ENCODE results near the gene SCN4A.

Gene SCN4A

GRCh38 chr17:64001763-64002529, 29.2 kb upstream of the SCN4A start:
- no peak for DNase-seq (ENCODE audit: low read depth in 2 of 2)

- DNase-seq (ENCODE audit: low read depth in 2 of 2) = no peak
Measured at GRCh38 chr17:64001091-64001579, 28.4 kb upstream of the SCN4A start.

DNA sequence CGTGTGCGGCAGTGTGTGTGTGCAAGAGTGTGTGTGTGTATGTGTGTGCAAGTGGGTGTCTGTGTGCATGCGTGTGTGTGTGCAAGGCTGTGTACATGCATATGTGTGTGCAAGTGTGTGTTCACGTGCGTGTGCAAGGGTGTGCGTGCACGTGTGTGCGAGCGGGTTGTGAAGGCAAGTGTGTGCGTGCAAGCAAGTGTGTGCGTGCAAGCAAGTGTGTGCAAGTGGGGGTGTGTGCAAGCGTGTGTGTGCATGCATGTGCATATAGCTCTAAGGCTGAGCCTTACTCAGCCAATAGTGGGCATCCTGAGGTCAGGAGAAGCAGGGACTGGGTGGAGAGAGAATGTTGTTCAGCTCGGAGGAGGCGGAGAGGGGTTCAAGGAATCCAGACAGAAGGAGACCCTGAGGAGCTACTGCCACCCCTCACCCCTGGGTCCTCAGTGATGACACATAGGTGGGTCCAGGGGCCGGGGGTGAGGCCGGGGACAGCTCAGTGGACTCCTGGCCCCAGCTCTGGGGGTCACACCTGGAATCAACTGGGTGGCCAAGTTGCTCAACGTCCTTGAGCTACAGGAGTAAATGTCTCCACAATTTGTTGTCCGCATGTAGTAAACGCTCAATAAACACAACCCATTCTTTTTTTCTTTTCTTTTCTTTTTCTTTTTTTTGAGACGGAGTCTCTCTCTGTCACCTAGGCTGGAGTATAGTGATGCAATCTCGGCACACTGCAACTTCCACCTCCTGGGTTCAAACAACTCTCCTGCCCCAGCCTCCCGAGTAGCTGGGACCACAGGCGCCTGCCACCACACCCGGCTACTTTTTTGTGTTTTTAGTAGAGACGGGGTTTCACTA, 27.2 kb upstream of the SCN4A start:
- no peak for DNase-seq (ENCODE audit: low read depth in 2 of 2)

- DNase-seq (ENCODE audit: low read depth in 2 of 2) = no peak
Measured at GRCh38 chr17:63998721-63999679, 26.3 kb upstream of the SCN4A start.

DNA sequence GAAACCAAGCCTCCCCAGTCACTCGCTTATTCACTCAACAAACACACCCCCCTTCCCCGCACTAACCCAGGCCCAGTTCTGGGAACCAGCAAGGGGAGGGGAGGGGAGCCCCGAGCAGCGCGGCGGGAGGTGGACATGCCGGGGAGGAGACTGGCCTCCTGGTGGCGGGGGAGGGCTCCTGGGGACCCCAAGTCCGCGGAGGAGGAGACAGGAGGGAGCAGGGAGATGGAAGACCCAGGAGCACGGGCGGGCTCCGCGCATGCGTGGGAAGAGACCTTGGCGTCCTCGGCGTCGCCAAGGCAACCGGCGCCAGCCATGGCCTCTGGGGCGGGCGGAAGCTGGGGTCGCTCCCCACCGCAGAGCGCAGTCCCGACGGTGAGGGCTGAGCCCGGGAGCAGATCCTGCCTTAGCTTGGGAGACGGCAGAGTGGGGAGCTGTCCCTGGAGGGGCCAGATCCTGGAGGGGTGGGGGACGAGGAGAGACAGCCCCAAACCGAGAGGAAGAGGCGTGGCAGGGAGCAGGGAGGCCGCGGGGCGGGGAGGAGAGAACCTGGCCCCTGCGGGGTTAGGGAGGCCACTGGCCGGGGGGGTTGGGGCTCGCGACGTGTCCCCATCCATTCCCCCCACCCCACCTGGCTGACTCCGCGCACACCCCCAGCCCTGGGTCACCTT, 25.5 kb upstream of the SCN4A start, which contains the start of gene PRR29:
TSS of gene PRR29 (plus strand) at position 302 of the 671 bp plus-strand sequence. CDS start at position 316, 14 bp downstream.
- peak in 1 of 2 donors; percentile 68 for DNase-seq (ENCODE audit: low read depth in 2 of 2)

DNA sequence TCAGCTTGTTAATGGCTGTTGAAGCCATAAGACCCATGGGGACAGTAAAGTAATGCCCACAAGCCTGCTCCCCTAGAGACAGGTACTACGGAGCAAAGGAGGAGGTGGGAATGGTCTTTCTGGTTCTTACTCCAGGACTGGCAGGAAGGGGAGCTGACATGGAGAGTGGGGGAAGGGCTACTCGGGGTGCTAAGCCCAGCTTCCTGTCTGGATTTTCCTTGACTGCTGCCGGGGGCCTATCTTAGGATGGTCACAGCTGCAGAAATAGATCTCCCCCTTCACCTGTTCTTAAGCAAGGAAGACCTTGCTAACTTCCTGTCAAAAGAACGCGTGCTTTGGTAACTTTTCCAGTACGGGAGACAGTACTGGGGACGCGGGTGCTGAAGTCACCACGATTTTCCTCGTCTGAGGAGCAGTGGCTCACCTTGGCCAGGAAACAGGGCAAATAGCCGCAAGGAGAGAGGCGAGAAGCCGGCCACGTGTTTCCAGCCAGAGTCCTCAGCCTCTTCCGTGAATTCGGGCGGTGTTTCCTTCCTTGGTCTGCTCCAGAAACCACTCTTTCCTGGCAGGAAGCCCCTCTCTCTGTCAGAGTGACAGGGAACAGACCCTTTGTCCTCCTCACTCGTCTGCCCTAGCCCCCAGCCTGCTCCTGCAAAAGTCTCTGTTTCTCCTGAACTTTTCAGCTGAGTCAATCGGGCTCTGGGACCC, 24.8 kb upstream of the SCN4A start:
- DNase-seq (ENCODE audit: low read depth in 2 of 2) = no peak

DNA sequence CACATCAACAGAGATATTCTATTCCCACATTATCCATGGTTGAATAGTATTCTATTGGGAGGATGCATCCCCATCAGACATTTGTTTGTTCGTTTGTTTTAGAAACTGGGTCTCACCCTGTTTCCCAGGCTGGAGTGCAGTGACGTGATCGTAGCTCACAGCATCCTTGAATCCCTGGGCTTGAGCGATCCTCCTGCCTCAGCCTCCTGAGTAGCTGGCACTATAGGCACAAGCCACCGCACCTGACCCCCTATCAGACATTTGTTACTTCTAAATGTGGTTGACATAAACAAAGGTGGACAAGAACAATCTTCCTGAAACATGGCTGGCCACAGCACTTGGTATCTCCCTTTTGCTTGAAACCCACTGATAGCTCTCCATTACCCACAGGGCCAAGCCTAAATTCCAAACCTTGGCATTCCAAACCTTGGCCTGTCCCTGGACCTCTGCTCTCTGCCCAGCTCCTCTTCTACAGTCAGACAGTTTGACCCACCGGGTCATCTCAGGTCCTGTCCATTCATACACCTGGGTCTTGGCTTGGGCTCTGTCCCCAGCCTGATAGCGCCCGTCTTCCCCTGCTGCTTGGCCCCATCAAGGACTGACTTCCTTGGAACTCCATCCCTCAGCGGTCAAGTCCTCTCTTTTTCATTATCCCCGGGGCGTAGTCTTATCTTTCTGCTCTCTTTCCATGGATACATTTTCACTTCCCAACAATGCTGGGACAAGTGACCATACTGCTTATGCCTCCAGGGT, 23.9 kb upstream of the SCN4A start:
- no peak for DNase-seq (ENCODE audit: low read depth in 2 of 2)

DNA sequence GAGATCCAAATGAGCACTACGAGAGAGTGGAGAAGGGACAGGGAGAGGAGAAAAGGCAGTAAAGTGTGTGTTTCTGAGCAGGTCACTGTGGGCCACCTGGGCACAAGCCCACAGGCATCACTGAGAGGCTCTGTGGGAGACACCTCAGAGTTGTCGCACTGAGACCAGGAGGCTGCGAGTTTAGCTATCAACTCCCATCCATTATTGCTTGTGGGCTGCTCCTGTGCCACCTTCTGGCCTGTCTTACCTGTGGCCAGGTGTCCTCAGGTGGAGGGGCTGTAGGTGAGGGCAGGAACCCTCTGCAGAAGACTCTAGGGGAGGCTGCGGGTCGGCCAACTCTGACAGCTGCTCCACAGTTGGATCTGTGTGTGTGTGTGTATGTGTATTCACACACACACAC, 22.9 kb upstream of the SCN4A start:
- DNase-seq (ENCODE audit: low read depth in 2 of 2) = no peak

- no peak for DNase-seq (ENCODE audit: low read depth in 2 of 2)
Measured at GRCh38 chr17:63993368-63993985, 20.8 kb upstream of the SCN4A start.

GRCh38 chr17:63991611-63992010, 18.9 kb upstream of the SCN4A start:
- no peak for DNase-seq (ENCODE audit: low read depth in 2 of 2)

DNA sequence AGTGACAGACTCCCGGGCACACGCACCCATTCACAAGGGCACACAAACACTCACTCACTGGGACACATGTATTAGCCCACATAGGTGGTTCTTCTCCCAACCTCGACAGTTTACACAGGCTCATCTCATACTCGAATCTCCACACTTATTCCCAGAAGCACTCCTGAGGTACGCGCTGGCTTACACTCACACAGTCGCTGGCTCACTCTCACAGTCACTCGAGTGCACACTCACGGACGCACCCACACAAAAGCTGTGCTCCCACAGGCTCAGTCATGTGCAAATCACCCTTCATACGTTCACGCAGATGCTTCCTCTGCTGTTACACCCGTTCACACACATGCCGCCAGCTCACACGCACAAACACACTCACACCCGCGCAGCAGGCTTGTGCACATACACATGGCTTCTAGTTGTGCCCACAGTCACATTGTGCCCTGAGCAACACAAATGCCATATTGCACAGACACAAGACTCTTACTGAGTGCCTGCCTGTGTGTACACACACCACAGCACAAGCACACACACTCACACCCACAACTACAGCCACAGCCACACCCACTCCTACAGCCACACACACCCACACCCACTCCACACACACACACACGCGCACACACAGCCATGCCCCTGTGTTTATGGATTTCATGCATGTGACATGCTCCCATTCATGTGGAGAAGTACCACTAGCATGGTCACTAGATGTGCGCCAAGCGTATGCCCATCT, 17.1 kb upstream of the SCN4A start:
- DNase-seq (ENCODE audit: low read depth in 2 of 2) = no peak

GRCh38 chr17:63988741-63989621, 16.3 kb upstream of the SCN4A start:
- DNase-seq (ENCODE audit: low read depth in 2 of 2) = no peak

DNA sequence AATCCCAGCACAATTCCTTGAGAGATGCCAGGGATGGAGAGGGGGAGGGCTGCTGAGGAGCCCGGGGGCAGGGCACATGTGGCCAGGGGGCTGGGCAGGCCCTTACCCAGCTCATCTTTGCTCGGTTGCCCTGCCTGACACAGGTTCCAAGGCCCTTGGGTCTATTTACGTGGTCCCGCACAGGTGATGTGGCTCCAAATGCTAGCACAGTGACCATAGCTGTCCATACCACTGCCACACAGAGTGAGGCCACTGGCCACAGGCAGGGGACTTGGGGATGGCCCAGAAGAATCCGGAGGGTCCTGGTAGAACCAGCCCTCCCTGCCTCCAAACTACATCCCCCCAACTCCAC, 15.4 kb upstream of the SCN4A start:
- no peak for DNase-seq (ENCODE audit: low read depth in 2 of 2)

- DNase-seq (ENCODE audit: low read depth in 2 of 2) = no peak
Measured at GRCh38 chr17:63987221-63988126, 14.8 kb upstream of the SCN4A start.

DNA sequence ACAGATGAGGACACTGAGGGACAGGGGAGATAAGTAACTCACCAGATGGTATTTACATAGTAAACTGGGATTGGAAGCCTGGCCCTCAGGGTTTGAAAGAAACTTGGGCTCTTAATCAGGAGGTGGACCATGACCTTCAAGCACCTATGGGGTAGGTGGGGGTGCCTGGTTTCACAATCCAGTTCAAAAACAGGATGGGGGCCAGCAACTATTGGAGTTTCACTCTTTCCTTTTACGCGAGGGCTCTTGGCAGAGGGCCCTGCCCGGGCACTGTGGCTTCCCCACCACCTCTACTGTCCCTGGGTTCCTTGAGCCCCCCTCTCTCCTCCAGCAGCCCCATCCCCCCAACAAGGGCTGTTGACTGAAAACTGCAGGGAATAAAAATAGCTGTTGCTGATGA, 14.1 kb upstream of the SCN4A start:
- DNase-seq (ENCODE audit: low read depth in 2 of 2) = no peak

GRCh38 chr17:63985387-63986140, 12.8 kb upstream of the SCN4A start:
- no peak for DNase-seq (ENCODE audit: low read depth in 2 of 2)

All from stimulated activated CD4-positive, alpha-beta T cell treated with anti-CD3 and anti-CD28 coated beads, Interleukin-15, amount 100 ng/mL, for 48 hours (primary cell).